NCI-H2171 treated with DMSO at 0.1 percent for 48 hours (cell line): ENCODE measurements around the gene SLC14A1.

ENCODE experiments used
- DNase-seq: peaks from one replicate; lab custom pipeline; 2025; lab: John Stamatoyannopoulos, UW

SLC14A1 gene

DNA sequence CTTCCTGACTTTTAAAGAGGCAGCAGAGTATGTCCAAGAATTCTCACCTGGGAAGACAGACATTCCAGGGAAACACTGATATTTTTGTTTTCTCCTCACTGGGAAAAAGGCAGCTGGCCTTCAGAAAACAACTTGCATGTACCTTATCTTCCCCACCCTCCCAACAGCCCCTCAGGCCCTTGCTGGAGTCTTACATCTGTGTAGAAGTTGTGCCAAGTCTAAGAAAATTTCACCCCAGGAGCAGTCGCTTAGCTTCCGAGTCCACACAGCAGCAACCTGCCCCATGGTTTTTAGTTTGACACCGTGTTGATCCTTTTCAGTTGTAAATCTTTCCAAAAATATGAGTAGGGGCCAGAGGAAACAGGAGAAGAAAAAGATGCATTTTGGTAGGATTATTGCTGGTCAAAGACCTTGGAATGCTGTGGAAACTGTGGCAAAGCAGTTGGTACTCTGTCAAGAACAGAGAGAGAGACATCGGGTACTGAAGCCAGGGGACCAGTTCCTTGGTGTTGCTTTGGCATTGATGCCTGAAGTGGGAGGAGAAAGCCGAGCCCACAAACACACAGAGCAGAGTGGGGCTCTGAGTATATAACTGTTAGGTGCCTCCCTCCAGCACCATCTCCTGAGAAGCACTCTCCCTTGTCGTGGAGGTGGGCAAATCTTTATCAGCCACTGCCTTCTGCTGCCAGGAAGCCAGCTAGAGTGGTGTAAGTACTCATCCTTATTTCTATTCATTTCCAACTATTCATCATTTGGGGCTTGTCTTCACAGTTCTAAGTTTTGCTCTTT lies at the start of gene SLC14A1:
Gene SLC14A1, plus strand, starts transcription at position 615 of the 789 bp plus-strand sequence. CDS start 6,140 bp downstream, outside the sequence.
- DNase-seq, result no peak

GRCh38 chr18:45677276-45677807 lies 46.6 kb upstream of the SLC14A1 start:
- DNase-seq, result peak; percentile 70

- no peak for DNase-seq
These were observed 45.5 kb upstream of the SLC14A1 start for GRCh38 chr18:45678441-45678840.

DNA sequence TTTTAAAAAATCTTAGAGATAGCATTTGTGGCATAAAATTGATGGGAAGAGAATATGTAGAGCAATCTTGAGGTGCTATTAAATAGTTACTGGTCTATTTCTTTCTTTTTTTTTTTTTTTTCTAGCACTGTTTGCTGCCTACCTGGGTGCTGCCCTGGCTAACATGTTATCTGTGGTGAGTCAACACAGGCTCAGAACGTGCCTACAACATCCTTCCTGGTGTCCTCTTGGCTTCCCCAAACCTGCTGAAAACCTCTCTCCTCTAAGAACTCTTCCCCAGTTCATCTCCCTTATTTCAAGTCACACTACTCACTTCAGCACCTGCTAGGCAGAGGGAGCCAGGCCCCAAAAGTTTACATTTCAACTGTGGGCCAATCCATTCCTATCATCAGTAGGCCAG lies 45.1 kb upstream of the SLC14A1 start:
- no peak for DNase-seq

DNA sequence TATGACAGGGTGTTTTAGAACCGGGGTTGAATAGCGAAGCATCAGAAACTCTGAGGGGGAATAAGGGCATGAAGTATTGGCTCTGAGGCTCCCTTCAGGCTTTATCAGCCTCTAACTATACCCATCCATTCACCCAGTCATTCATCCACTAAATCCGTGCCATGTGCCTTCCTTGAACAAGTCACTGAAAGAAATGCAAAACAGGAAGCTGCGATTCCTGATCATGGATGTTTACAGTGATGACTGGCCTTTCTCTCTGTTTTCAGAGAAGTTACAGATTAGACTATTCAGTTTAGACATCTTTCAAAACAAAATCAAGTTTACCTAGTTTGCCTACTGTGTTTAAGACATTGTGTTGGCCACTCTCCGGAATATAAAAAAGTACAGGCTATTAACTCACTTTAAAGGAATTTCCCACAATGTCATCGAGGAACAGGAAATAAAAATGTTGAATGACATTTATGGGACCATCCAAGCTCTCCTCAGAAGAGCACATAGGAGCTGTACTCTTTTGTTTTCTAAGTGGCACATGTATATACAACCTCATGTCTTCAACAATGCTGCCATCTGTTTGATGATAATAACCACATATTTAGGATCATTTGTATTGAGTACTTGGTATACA lies 43.8 kb upstream of the SLC14A1 start:
- no peak for DNase-seq

- DNase-seq, result no peak
These were observed 41.8 kb upstream of the SLC14A1 start for GRCh38 chr18:45682181-45682580.

- no peak for DNase-seq
These were observed 39.5 kb upstream of the SLC14A1 start for GRCh38 chr18:45684341-45685115.

DNA sequence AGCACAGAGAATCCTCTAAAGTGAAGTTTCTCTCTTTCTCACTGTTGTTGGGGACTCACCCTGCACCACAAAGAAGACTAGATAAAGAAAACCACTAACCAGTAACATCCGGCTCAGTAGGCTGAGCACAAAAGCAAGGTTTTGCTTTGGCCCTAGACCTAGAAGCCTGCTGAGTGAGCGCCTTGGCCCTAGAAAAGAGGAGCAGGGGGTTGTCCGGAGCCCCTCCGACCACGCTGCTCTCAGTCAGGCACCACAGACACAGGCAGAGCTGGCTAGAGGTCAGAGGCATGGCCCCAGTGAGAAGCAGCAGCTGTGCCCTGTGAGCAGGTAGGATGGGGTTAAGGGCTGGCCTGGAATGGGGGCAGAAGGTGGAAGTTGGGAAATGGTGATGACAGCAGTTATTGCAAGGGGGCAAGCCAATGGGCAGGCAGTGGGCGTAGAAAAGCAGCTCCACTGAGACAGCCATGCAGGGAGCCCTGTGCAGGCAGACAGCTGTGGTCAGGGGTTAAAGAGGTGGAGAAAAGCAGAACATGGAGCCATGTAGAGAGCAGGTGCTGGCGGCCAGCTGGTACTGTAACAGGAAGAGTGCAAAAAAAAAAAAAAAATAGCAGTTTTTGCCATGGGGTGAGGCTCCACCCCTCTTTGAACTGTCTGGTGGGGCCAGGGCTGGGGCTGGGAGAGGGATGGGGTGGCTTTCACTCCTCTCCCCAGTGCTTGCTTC lies 36.9 kb upstream of the SLC14A1 start:
- DNase-seq, result peak; percentile 88

DNA sequence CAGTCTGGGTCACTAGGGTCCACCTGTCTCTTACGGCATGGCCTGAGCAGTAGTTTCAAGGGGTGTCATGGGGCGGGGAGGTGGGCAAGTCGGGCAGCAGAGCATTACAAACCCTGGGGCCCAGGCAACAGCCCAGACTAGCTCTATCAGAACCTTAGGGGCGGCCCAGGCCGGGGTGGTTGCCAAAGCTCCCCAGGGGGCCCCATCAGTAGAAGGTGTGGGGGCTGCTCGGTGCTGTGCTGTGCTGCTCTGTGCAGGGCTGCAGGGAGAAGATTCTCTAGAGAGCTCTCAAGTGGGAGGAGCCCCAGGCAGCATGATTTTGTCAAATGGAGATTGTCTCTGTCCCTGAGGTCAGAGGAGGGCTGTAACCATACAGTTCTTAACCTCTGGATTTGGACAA lies 36.4 kb upstream of the SLC14A1 start:
- DNase-seq, result peak; percentile 73

- no peak for DNase-seq
These were observed 35.9 kb upstream of the SLC14A1 start for GRCh38 chr18:45688113-45688512.

GRCh38 chr18:45688833-45689232 lies 35.1 kb upstream of the SLC14A1 start:
- peak; percentile 95 for DNase-seq

GRCh38 chr18:45689396-45689795 lies 34.6 kb upstream of the SLC14A1 start:
- peak; percentile 73 for DNase-seq

DNA sequence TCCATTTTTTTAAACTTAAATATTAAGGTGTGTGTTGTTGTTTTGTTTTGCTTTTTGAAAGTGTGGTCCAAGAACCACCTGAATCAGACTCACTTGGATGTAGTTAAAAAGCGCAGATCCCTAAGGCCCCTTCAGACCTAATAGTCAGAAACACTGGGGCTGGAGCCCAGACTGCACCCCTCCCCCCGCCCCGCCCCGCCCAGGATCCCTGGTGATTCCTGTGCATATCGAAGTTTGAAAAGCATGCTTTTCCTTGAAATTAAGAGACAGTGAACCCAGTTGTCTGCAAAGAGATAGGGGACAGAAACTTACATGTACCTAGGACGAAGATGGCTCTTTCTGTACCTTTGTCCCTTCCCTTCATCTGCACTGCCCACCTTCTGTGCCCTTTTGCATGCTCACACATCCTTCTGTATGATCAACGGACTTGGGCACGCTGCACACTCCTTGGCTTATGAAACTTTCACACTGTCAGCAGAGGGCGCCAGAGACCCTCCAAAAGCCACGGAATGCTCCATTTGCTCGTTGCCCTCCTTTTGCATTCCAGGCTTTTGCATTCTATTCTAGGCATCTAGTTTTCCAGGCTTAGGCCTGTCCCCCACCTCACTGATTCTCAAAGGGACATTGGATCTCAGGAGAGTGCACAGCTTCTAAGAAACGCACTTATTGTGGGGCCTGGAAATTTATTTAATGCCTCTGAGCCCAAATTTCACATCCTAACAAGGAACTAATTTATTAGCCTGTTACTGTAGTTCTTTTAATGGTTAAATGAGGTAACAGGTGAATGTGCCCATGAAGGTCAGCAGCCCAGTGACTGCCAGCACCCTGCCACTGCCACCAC lies 32.8 kb upstream of the SLC14A1 start:
- DNase-seq, result peak; percentile 79

DNA sequence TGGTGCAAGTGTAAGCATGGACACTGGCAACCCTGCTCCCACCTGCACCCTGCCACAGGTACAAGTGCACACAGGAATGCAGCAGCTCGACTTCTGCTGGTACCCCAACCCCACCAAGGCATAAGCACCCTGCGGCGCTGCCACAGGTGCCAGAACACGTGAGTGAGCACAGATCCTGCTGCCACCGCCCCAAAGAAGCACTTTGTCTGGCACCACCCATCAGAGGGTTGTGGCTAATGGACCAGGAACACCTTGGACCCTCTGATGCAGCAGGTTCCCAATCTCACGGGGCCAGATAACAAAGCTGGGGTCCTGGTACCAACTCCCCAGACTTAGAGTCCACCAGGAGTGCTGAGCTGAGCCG lies 32.2 kb upstream of the SLC14A1 start:
- DNase-seq, result no peak

- DNase-seq, result no peak
These were observed 21.2 kb upstream of the SLC14A1 start for GRCh38 chr18:45702708-45703265.

GRCh38 chr18:45708831-45709230 lies 15.2 kb upstream of the SLC14A1 start:
- DNase-seq, result no peak

DNA sequence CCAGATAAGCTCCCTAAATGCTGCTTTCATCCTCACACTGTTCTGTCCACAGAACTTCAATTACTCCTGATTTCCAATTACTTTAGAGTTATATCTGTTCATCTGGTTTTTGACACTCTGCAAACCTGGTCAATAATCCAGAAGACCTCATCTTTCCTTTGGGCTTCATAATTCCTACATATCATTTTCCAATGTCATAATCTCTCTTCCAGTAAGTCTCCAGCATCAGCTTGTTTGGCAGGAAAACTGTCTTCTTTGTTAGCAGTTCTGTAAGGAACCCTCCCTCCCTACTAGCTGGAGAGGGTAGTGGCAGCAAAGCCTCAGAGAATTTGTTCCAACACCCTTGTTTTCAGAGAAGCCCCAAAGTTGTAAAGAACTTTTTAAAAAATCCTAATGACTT lies 11.9 kb upstream of the SLC14A1 start:
- DNase-seq, result no peak

GRCh38 chr18:45713239-45713638 lies 10.7 kb upstream of the SLC14A1 start:
- no peak for DNase-seq

DNA sequence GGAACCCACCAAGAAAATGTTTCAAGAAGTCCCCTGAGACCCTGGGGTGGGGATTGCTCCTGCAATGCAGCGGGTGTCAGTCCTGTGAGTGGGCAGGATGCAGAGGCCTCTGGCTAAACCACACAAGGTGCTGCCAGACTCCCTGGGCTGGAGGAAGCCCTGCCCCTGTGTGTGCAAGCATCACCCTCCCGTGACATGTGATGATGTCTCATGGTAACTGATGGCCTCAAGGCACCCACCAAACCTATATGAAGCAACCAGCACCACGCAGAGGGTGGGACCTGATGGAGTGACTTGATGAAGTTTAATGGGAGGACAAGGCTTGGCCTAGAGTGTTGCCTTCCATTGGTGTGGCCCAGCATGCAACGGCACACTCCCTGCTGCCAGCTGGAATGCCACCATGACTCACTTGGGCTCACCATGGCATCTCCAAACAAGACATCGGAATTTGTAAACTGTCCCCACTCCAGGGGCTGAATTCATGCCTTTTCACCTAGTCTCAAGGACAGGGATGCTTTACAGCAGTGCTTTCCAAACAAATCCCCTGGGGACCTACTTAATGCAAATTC lies 8.7 kb upstream of the SLC14A1 start:
- DNase-seq, result peak; percentile 43

DNA sequence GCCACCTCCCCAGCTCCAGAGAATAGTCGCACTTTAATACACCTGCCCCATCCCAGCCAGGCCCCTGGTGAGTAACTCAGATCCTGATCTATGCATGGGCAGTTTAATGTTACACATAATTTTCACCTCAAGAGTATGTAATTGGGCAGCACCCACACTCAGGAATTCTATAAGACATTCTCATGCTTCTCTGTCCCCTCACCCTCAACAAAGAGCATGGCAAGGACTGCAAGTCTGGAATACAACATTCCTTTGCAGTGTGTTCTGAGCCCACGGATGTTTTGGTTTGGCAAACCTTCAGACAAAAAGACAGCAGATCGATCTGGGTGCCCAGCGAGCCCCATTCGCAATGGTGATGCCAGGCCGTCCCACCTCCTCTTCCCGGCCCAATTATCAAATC lies 4.9 kb upstream of the SLC14A1 start:
- no peak for DNase-seq
